ENCODE results near the gene HEXB.

HEXB gene

GRCh38 chr5:74652576-74652975 is 32.5 kb upstream of the HEXB start:
- TF ChIP-seq RARB (CRISPR knock-in tag; IDR thresholded peaks at IDR 0.05), result no peak
- ATAC-seq, result no peak

- ATAC-seq, result no peak
- TF ChIP-seq ISL1 (CRISPR knock-in tag; IDR thresholded peaks at IDR 0.05) (no peak), CREB5 (CRISPR knock-in tag; IDR thresholded peaks at IDR 0.05; ENCODE audit: low read depth) (no peak), OSR1 (CRISPR knock-in tag; IDR thresholded peaks at IDR 0.05) (no peak), GLIS3 (CRISPR knock-in tag; IDR thresholded peaks at IDR 0.05) (no peak), ZC3H10 (CRISPR knock-in tag; IDR thresholded peaks at IDR 0.05) (no peak), SNAI2 (CRISPR knock-in tag; IDR thresholded peaks at IDR 0.05) (no peak), CSDC2 (CRISPR knock-in tag; IDR thresholded peaks at IDR 0.05) (no peak)
These were observed 31.0 kb upstream of the HEXB start for GRCh38 chr5:74653991-74654390.

- TF ChIP-seq SNAI2 (CRISPR knock-in tag; IDR thresholded peaks at IDR 0.05) (no peak), PATZ1 (CRISPR knock-in tag; IDR thresholded peaks at IDR 0.05; ENCODE audit: borderline replicate concordance) (no peak), RARB (CRISPR knock-in tag; IDR thresholded peaks at IDR 0.05) (no peak), CSRNP3 (CRISPR knock-in tag; IDR thresholded peaks at IDR 0.05) (no peak), ZFP30 (CRISPR knock-in tag; IDR thresholded peaks at IDR 0.05) (no peak)
- ATAC-seq, result no peak
These were observed 29.8 kb upstream of the HEXB start for GRCh38 chr5:74655206-74655605.

- ATAC-seq, result no peak
- TF ChIP-seq SNAI2 (CRISPR knock-in tag; IDR thresholded peaks at IDR 0.05) (no peak), ZNF8 (CRISPR knock-in tag; IDR thresholded peaks at IDR 0.05) (no peak), CSRNP3 (CRISPR knock-in tag; IDR thresholded peaks at IDR 0.05) (no peak), ZFP30 (CRISPR knock-in tag; IDR thresholded peaks at IDR 0.05) (no peak), ZFP3 (CRISPR knock-in tag; IDR thresholded peaks at IDR 0.05) (no peak), CREB5 (CRISPR knock-in tag; IDR thresholded peaks at IDR 0.05; ENCODE audit: low read depth) (no peak), ISL1 (CRISPR knock-in tag; IDR thresholded peaks at IDR 0.05) (no peak)
These were observed 29.3 kb upstream of the HEXB start for GRCh38 chr5:74655716-74656115.

GRCh38 chr5:74657165-74657564 is 27.9 kb upstream of the HEXB start:
- ATAC-seq, result no peak
- TF ChIP-seq TCF4 (CRISPR knock-in tag; IDR thresholded peaks at IDR 0.05; ENCODE audit: borderline replicate concordance) (no peak), ESRRG (CRISPR knock-in tag; IDR thresholded peaks at IDR 0.05) (no peak), BACH2 (CRISPR knock-in tag; IDR thresholded peaks at IDR 0.05; ENCODE audit: borderline replicate concordance) (no peak), RARB (CRISPR knock-in tag; IDR thresholded peaks at IDR 0.05) (no peak), OSR1 (CRISPR knock-in tag; IDR thresholded peaks at IDR 0.05) (no peak), ZNF70 (CRISPR knock-in tag; IDR thresholded peaks at IDR 0.05) (no peak), CSDC2 (CRISPR knock-in tag; IDR thresholded peaks at IDR 0.05) (no peak), CREB5 (CRISPR knock-in tag; IDR thresholded peaks at IDR 0.05; ENCODE audit: low read depth) (no peak), ZNF565 (CRISPR knock-in tag; conservative IDR thresholded peaks at IDR 0.05; ENCODE audit: low read depth) (no peak), TSHZ2 (CRISPR knock-in tag; IDR thresholded peaks at IDR 0.05) (no peak), ZNF8 (CRISPR knock-in tag; IDR thresholded peaks at IDR 0.05) (no peak), PATZ1 (CRISPR knock-in tag; IDR thresholded peaks at IDR 0.05; ENCODE audit: borderline replicate concordance) (no peak), ZFP30 (CRISPR knock-in tag; IDR thresholded peaks at IDR 0.05) (no peak), TOX (CRISPR knock-in tag; IDR thresholded peaks at IDR 0.05; ENCODE audit: borderline replicate concordance) (no peak)
